Measurements from ENCODE around the gene MIB2. TPM values are rescaled to one million over a fixed set of nuclear protein-coding genes. Genes with fewer than 3 reads are reported as not detected.

MIB2 gene
- polyA plus RNA-seq, 3 donors: 5.4 to 65.7 (median 5.6) TPM

GRCh38 chr1:1622788-1623094 lies 7.4 kb downstream of the MIB2 start:
- H3K4me3 Mint-ChIP-seq: no peak overlapping the region
- H2AFZ ChIP-seq (ENCODE audit: insufficient read depth, low read depth, low read length, poor library complexity, severe bottlenecking): no peak overlapping the region
- H3K27me3 Mint-ChIP-seq (ENCODE audit: low read depth in 3 of 3): peaks cover 0 to 3% (median 2%) of the 10 kb centered on the region in 3 donors
- TF ChIP-seq CTCF (IDR thresholded peaks at IDR 0.05): no peak
- H4K20me1 ChIP-seq (ENCODE audit: insufficient read depth, low read length): no peaks in the 10 kb centered on the region
- 98% methylated on average over 17 of the region's 17 CpGs for WGBS (ENCODE audit: insufficient coverage)
- no peak for DNase-seq
- H3K9ac ChIP-seq (ENCODE audit: insufficient read depth, low read length, poor library complexity, severe bottlenecking): no peak overlapping the region
- H3K9me3 ChIP-seq (replicated peaks in 1 of 2; ENCODE audit: control insufficient read depth in 1 of 2, insufficient read depth in 1 of 2, low read length in 2 of 2): no peaks in the 10 kb centered on the region
- no peaks in the 10 kb centered on the region for H3K4me1 ChIP-seq (ENCODE audit: control insufficient read depth in 1 of 2, insufficient read depth in 2 of 2, low read length in 2 of 2)
- H3K36me3 Mint-ChIP-seq: peaks cover 3 to 12% of the 10 kb centered on the region in 2 donors
- H3K27ac Mint-ChIP-seq: peak overlapping the region in 1 of 7 donors; percentile 72
- H3K4me3 ChIP-seq (replicated peaks in 1 of 3; ENCODE audit: low read depth in 2 of 3, low read length in 3 of 3): no peak overlapping the region
- no peak overlapping the region for H3K4me2 ChIP-seq (replicated peaks; ENCODE audit: extremely low read depth, low read length, poor library complexity, severe bottlenecking)
- H3K4me1 Mint-ChIP-seq: no peaks in the 10 kb centered on the region
- peaks cover 0 to 2% (median 0%) of the 10 kb centered on the region in 7 donors for H3K9me3 Mint-ChIP-seq
- peaks cover 0 to 5% of the 10 kb centered on the region in 2 donors for H3K36me3 ChIP-seq (replicated peaks in 1 of 2; ENCODE audit: control insufficient read depth in 1 of 2, insufficient read depth in 2 of 2, low read length in 2 of 2)
- H3K27ac ChIP-seq (ENCODE audit: low read depth in 1 of 2, low read length in 2 of 2): no peak overlapping the region
- intact Hi-C loops (cut with micrococcal nuclease): no loop called here
- no peaks in the 10 kb centered on the region for H3K79me2 ChIP-seq (ENCODE audit: insufficient read depth, low read length)
- no peaks in the 10 kb centered on the region for H3K27me3 ChIP-seq (ENCODE audit: control insufficient read depth in 2 of 2, insufficient read depth in 2 of 2, low read length in 2 of 2)

DNA sequence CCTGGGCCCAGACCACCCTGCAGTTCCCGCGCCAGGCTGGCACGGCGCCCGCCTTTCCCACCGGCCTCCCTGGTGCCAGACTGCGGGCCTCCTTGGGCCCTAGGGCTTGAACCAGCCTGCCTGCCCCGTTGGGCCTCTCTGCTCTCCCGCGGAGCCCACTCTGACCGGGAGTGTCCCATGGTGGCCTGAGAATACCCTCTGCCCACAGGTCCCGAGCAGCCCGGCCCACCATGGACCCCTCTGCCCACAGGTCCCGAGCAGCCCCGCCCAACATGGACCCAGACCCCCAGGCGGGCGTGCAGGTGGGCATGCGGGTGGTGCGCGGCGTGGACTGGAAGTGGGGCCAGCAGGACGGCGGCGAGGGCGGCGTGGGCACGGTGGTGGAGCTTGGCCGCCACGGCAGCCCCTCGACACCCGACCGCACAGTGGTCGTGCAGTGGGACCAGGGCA lies 7.9 kb downstream of the MIB2 start:
- Mint-ChIP-seq H3K36me3 (peaks cover 4 to 13% of the 10 kb centered on the region in 2 donors), H3K27ac (no peak overlapping the region), H3K4me1 (no peaks in the 10 kb centered on the region), H3K27me3 (ENCODE audit: low read depth in 3 of 3) (peaks cover 2 to 3% (median 2%) of the 10 kb centered on the region in 3 donors), H3K9me3 (peaks cover 0 to 2% (median 0%) of the 10 kb centered on the region in 7 donors), H3K4me3 (no peak overlapping the region)
- Histone ChIP-seq H3K27ac (ENCODE audit: low read depth in 1 of 2, low read length in 2 of 2) (no peak overlapping the region), H2AFZ (ENCODE audit: insufficient read depth, low read depth, low read length, poor library complexity, severe bottlenecking) (no peak overlapping the region), H4K20me1 (ENCODE audit: insufficient read depth, low read length) (no peaks in the 10 kb centered on the region), H3K9me3 (replicated peaks in 1 of 2; ENCODE audit: control insufficient read depth in 1 of 2, insufficient read depth in 1 of 2, low read length in 2 of 2) (no peaks in the 10 kb centered on the region), H3K36me3 (replicated peaks in 1 of 2; ENCODE audit: control insufficient read depth in 1 of 2, insufficient read depth in 2 of 2, low read length in 2 of 2) (peaks cover 0 to 5% of the 10 kb centered on the region in 2 donors), H3K4me2 (replicated peaks; ENCODE audit: extremely low read depth, low read length, poor library complexity, severe bottlenecking) (no peak overlapping the region), H3K9ac (ENCODE audit: insufficient read depth, low read length, poor library complexity, severe bottlenecking) (no peak overlapping the region), H3K4me1 (ENCODE audit: control insufficient read depth in 1 of 2, insufficient read depth in 2 of 2, low read length in 2 of 2) (no peaks in the 10 kb centered on the region), H3K27me3 (ENCODE audit: control insufficient read depth in 2 of 2, insufficient read depth in 2 of 2, low read length in 2 of 2) (peaks cover 0 to 2% of the 10 kb centered on the region in 2 donors), H3K79me2 (ENCODE audit: insufficient read depth, low read length) (no peaks in the 10 kb centered on the region), H3K4me3 (replicated peaks in 1 of 3; ENCODE audit: low read depth in 2 of 3, low read length in 3 of 3) (no peak overlapping the region)
- no peak for DNase-seq
- WGBS (ENCODE audit: insufficient coverage): 98% methylated on average over 33 of the region's 33 CpGs
- intact Hi-C loops (cut with micrococcal nuclease): no loop called here
- TF ChIP-seq CTCF (IDR thresholded peaks at IDR 0.05): no peak
